CD4-positive, alpha-beta T cell treated with Interleukin-1 beta for 1 hour (primary cell): ENCODE results near the gene BCL3.

Source experiments
- DNase-seq, 2 donors: peaks; one replicate each; pipeline ENCODE4 v3.0.0-alpha.2; 2020 to 2022

Gene BCL3

GRCh38 chr19:44796701-44797115, 48.2 kb downstream of the BCL3 start:
- DNase-seq, result peak in 1 of 2 donors; percentile 3

- DNase-seq, result no peak
Observed at GRCh38 chr19:44799627-44800346, 51.3 kb downstream of the BCL3 start.

DNA sequence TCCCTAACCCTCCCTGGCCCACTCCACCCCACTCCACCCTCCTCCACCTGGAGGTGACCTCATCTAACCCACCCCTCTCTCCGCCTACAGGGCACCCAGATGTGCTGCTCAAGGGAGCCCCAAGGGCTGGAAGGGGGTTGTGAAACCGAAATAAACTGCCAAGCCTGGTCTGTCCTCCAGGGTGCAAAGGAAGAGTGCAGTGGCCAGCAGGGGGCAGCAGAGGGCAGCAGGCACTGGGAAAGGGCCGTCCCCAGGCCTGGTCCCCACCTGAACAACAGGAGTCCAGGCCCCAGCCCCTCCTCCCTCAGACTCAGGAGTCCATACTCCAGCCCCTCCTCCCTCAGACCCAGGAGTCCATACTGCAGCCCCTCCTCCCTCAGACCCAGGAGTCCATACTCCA, 52.0 kb downstream of the BCL3 start:
- DNase-seq, result peak; percentile 75 to 78

GRCh38 chr19:44803442-44804428, 55.2 kb downstream of the BCL3 start:
- DNase-seq, result no peak

- no peak for DNase-seq
Observed at GRCh38 chr19:44806291-44806690, 57.8 kb downstream of the BCL3 start.

DNA sequence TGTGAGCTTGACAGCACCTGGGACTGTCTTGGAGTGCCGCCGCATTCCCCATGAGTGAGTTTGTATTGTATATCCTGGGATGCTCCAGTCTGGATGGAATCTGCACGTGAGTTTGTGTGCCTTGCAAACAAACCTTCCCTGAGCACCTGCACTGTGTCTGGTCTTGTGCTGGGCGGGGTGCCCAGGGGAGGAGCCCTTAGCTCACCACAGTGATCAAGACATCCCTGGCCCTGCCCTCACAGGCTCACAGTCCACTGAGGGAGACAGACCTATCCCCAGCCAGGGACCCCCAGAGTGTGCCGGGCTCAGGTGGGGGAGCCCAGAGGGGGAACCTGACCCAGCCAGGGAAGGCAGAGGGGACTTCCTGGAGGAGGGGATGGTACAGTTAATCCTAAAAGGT, 58.7 kb downstream of the BCL3 start:
- no peak for DNase-seq

DNA sequence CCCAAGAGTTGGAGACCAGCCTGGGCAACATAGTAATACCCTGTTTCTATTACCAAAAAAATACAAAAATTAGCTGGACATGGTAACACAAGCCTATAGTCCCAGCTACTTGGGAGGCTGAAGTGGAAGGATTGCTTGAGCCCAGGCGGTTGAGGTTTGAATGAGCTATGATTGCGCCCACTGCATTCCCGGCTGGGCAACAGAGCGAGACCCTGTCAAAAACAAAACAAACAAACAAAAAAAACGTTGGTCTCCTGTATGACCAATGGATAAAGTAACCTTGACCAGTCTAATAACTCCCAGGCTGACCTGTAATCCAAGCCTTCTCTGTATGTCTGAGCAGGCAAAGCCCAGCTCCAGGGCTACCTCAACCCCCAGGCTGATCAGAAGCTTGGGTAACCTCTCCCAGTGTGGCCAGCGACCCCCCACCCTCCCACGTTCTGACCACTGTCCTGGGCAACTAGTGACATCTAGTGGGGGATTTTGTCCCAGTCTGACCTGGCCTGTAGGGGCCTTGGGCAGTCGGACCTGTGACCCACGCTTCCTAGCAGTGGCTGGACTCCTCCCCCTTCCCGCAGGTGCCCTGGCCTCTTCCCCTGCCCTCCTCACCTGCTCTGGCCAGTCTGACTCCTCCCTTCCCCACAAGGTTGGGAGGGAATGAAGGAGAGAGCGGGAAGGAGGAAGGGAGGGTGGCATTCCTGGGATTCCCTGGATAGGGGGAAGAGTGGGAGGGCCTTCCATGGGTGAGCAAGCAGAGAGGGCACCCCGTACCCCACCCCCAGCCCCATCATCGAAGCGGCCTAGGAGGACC, 59.3 kb downstream of the BCL3 start:
- DNase-seq, result no peak

DNA sequence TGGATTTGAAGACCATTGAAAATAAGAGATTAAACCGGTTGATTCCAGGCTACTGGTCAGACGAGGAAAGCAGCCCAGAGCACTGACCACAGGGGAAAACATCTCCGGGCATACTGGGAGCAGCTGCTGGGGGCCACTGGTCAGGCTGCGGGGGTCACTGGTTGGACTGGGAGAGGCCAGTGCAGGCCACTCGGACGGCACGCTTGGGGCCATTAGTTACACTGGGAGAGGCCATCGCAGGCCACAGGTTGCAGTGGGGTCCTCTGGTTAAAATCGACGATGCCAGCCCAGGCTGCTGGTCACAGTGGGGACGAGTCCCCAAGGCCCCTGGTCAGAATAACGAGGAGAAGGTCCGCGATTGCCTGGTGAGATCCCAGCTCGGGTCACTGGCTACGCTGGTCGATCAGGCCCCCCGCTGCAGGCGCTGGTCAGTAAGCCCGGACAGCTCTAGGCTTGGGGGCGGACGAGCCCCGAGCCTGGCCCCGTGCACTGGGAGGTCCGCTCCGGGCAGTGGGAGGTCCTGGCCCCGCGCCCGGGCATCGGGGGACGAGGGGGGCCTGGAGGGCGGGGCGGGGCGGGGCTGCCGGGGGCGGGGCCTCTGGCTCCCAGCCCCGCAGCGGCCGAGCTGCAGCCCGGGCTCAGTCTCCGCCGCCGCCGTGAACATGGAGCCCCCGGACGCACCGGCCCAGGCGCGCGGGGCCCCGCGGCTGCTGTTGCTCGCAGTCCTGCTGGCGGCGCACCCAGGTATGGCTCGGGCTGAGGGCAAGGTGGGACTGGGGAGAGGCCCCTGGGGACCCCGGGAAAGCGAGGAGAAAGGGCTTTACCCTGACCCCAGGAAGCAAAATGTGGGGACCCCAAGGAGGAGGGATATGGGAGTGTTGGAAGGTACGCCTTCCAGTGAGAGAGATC, 60.2 kb downstream of the BCL3 start, which contains the start of gene BCAM:
BCAM (plus strand) TSS at position 641 of the 909 bp plus-strand sequence; CDS start at position 663, 22 bp downstream.
- no peak for DNase-seq
